ENCODE measurements around the gene RNF217.

DNA sequence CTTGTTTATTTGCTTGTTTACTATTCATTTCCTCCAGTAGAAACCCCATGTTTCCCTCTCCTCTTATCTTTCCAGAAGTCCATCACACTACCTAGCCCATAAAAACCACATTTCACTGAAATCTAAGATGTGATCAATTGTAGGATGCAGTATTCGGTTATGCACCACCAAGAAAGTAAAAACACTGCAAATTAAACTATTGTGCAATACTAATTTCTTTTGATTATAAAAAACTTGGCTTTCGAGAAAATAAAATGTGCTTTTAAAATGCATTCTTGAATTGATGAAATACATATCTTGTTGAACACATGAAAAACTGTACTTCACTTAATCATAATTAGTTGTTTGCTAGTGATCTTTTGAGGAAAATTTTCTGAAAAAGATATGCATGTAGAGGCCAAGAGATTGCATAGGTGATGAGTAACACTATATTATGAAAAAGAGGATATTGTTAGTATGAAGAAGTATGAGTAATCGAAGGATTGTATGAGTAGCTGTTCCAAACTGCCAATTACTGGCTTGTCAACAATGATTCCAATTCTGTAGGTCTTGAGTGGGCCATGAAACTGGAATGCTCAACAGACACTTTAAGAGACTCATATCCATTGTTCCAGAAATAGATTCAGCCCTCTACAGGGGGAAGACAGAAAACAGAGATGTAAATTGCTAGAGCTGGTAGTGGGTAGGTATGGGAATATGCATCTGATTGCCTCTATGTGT is 79.7 kb downstream of the RNF217 start:
- TF ChIP-seq POLR2A (IDR thresholded peaks at IDR 0.05) (no peak), EP300 (IDR thresholded peaks at IDR 0.05) (no peak), POLR2AphosphoS5 (IDR thresholded peaks at IDR 0.05) (no peak)
- TF ChIP-seq, protein P1, sequence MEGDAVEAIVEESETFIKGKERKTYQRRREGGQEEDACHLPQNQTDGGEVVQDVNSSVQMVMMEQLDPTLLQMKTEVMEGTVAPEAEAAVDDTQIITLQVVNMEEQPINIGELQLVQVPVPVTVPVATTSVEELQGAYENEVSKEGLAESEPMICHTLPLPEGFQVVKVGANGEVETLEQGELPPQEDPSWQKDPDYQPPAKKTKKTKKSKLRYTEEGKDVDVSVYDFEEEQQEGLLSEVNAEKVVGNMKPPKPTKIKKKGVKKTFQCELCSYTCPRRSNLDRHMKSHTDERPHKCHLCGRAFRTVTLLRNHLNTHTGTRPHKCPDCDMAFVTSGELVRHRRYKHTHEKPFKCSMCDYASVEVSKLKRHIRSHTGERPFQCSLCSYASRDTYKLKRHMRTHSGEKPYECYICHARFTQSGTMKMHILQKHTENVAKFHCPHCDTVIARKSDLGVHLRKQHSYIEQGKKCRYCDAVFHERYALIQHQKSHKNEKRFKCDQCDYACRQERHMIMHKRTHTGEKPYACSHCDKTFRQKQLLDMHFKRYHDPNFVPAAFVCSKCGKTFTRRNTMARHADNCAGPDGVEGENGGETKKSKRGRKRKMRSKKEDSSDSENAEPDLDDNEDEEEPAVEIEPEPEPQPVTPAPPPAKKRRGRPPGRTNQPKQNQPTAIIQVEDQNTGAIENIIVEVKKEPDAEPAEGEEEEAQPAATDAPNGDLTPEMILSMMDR (IDR thresholded peaks at IDR 0.05) = no peak
